A673 (cell line): ENCODE measurements around the gene LTB4R. TPM values are rescaled to one million over a fixed set of nuclear protein-coding genes. Genes with fewer than 3 reads are reported as not detected.

Experiments
- BruUV-seq: library from RNA; stranded (reverse); fragments of 400-500 nt; replicated peaks from 2 replicates; lab custom pipeline; 2021; lab: Mats Ljungman, UMichigan
- CTCF ChIA-PET: fragments of 300-600 bp; sonication (Branson Sonifier 250); formaldehyde crosslinking; loops from one replicate; lab custom pipeline; 2022; ENCODE audit warnings: antibody characterized with exemption; lab: Charles Lee
- POLR2A ChIA-PET: fragments of 300-600 bp; sonication (Branson Sonifier 250); formaldehyde crosslinking; loops from one replicate; lab custom pipeline; 2022; ENCODE audit warnings: antibody characterized with exemption; ENCODE audit not compliant: low non-redundant PET; lab: Charles Lee
- DNase-seq: peaks from one replicate; pipeline ENCODE4 v3.0.0-alpha.2; 2015; ENCODE audit warnings: low spot score
- H3K27ac ChIP-seq: fragments of 200-600 bp; sonication (generic); 2 replicates; pipeline ENCODE4 v1.5.1; 2016; ENCODE audit warnings: mixed run types, low read depth, mild to moderate bottlenecking, mixed read lengths, antibody characterized with exemption, low read length; ENCODE audit not compliant: poor library complexity, severe bottlenecking
- H3K27me3 ChIP-seq: fragments of 200-600 bp; sonication (generic); replicated peaks from 2 replicates; pipeline ENCODE4 v1.6.1; 2017; ENCODE audit warnings: mixed run types, low read depth, mild to moderate bottlenecking, mixed read lengths, antibody characterized with exemption, low read length; ENCODE audit not compliant: insufficient read depth, poor library complexity
- H3K36me3 ChIP-seq: fragments of 200-600 bp; sonication (generic); 2 replicates; pipeline ENCODE4 v1.6.1; 2016; ENCODE audit warnings: mixed run types, mild to moderate bottlenecking, mixed read lengths, antibody characterized with exemption, low read length; ENCODE audit not compliant: insufficient read depth, poor library complexity, severe bottlenecking
- H3K4me1 ChIP-seq: fragments of 200-600 bp; sonication (generic); 2 replicates; pipeline ENCODE4 v1.6.1; 2017; ENCODE audit warnings: mixed run types, mild to moderate bottlenecking, mixed read lengths, antibody characterized with exemption, low read length; ENCODE audit not compliant: insufficient read depth, poor library complexity, severe bottlenecking
- H3K4me3 ChIP-seq: fragments of 200-600 bp; sonication (generic); 2 replicates; pipeline ENCODE4 v1.5.1; 2016; ENCODE audit warnings: low read depth, mixed run types, mild to moderate bottlenecking, mixed read lengths, low read length; ENCODE audit not compliant: poor library complexity, severe bottlenecking
- H3K9me3 ChIP-seq: fragments of 200-600 bp; sonication (generic); 2 replicates; pipeline ENCODE4 v1.6.1; 2016; ENCODE audit warnings: mixed run types, low read depth, mild to moderate bottlenecking, mixed read lengths, antibody characterized with exemption, low read length; ENCODE audit not compliant: poor library complexity, severe bottlenecking
- CTCF ChIP-seq: fragments of 300-800, 200-600 bp; sonication (generic); conservative IDR thresholded peaks from 2 replicates; pipeline ENCODE4 v1.5.1; 2017; ENCODE audit warnings: low read depth, mild to moderate bottlenecking, antibody characterized with exemption, low read length, moderate library complexity, mixed read lengths
- EZH2 ChIP-seq: fragments of 200-600 bp; sonication (generic); IDR thresholded peaks from 2 replicates; pipeline ENCODE4 v1.6.1; 2017; ENCODE audit warnings: borderline replicate concordance, low read depth, mild to moderate bottlenecking, mixed read lengths, antibody characterized with exemption, low read length; ENCODE audit not compliant: poor library complexity, severe bottlenecking
- intact Hi-C: fragments of 100-400 bp; cut with micrococcal nuclease; formaldehyde crosslinking; loops from one replicate; pipeline ENCODE4 v1.10.0; 2022; ENCODE audit not compliant: unreplicated experiment
- total RNA-seq: library from RNA; stranded (reverse); gene quantifications from 2 replicates; pipeline ENCODE4 v1.2.3, GENCODE V29; 2021

LTB4R gene
- total RNA-seq, 1 experiment from 2014 or later, result 6.6 TPM

- intact Hi-C loops, result no loop called here
- no peak for DNase-seq
- Histone ChIP-seq H3K27ac (no peak overlapping the region), H3K4me1 (no peaks in the 10 kb centered on the region), H3K9me3 (no peaks in the 10 kb centered on the region), H3K27me3 (no peaks in the 10 kb centered on the region), H3K36me3 (no peaks in the 10 kb centered on the region), H3K4me3 (no peak overlapping the region)
- TF ChIP-seq EZH2 (no peak), CTCF (no peak)
- ChIA-PET CTCF (no interaction called here), POLR2A (no interaction called here)
- BruUV-seq, result no TSS peak
Observed at GRCh38 chr14:24286996-24287395, 24.3 kb upstream of the LTB4R start.

DNA sequence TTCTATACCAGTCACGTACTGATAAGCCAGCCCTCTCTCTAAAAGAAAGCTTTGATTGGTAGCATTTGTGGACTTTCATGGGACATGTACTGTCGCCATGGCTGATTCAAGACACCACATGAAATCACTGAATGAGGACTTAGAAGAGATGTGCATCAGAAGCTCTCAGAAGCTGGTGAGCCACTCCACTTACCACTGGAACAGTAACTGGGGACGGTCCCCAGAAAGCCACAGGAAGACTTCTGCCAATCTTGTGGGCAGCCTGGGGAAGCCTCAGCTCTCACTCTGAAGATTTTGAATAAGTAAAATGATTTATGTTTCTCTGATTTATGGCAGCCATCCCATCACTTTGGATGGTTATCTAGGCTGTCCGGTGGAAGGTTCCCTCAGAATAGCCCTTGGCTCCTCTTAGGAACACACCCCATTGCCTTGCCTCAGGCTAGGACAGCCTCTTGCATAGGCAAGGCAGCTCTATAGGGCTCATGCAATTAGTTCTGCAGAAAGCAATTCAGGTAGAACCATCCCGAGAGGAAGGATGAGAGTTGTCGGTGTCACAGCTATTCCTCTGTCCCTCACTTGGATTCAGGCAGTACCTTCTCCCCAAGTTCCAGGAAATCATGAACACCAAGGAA lies 21.5 kb upstream of the LTB4R start:
- TF ChIP-seq CTCF (no peak), EZH2 (no peak)
- Histone ChIP-seq H3K4me3 (no peak overlapping the region), H3K9me3 (no peaks in the 10 kb centered on the region), H3K36me3 (no peaks in the 10 kb centered on the region), H3K27ac (no peak overlapping the region), H3K4me1 (no peaks in the 10 kb centered on the region), H3K27me3 (no peaks in the 10 kb centered on the region)
- ChIA-PET CTCF (interaction anchor here (0.6 kb wide), 1 partner anchor 58 kb away, joined by 4 read pairs; no protein-coding TSS in a partner anchor), POLR2A (no interaction called here)
- no peak for DNase-seq
- no TSS peak for BruUV-seq
- intact Hi-C loops, result no loop called here

GRCh38 chr14:24290746-24291145 lies 20.6 kb upstream of the LTB4R start:
- TF ChIP-seq EZH2 (no peak), CTCF (no peak)
- DNase-seq, result no peak
- intact Hi-C loops, result no loop called here
- no peak overlapping the region for H3K4me3 ChIP-seq
- no peaks in the 10 kb centered on the region for H3K27me3 ChIP-seq
- no TSS peak for BruUV-seq
- POLR2A ChIA-PET, result no interaction called here
- no peaks in the 10 kb centered on the region for H3K4me1 ChIP-seq
- no peak overlapping the region for H3K27ac ChIP-seq
- H3K36me3 ChIP-seq, result no peaks in the 10 kb centered on the region
- CTCF ChIA-PET, result no interaction called here
- H3K9me3 ChIP-seq, result no peaks in the 10 kb centered on the region
